ENCODE measurements around the gene SLC12A4. TPM values are rescaled to one million over a fixed set of nuclear protein-coding genes. Genes with fewer than 3 reads are reported as not detected.

Gene SLC12A4
- total RNA-seq, 2 experiments from 2014 or later, result 43.9 to 48.7 TPM

- Mint-ChIP-seq H3K4me1 (peaks cover 3% of the 10 kb centered on the region), H3K4me3 (no peak overlapping the region), H3K36me3 (peaks cover 9% of the 10 kb centered on the region), H3K27ac (no peak overlapping the region), H3K27me3 (no peaks in the 10 kb centered on the region), H3K9me3 (no peaks in the 10 kb centered on the region)
- POLR2A ChIA-PET, result interaction anchor here (1.3 to 2.5 kb wide), 4 partner anchors 10 to 18 kb away, joined by 3 to 9 read pairs (median 4); partner anchors contain the start of genes PSMB10 and SLC12A4
- ATAC-seq (ENCODE audit: low read depth) (no peak), DNase-seq (no peak)
Measured at GRCh38 chr16:67950335-67950843, 18.0 kb downstream of the SLC12A4 start.

GRCh38 chr16:67949645-67950044 lies 18.8 kb downstream of the SLC12A4 start:
- no peaks in the 10 kb centered on the region for H3K9me3 Mint-ChIP-seq
- H3K27ac Mint-ChIP-seq, result no peak overlapping the region
- POLR2A ChIA-PET, result interaction anchor here (0.7 to 2.5 kb wide), 4 partner anchors 9 to 14 kb away, joined by 3 to 9 read pairs (median 3); partner anchors contain the start of gene PSMB10
- peaks cover 3% of the 10 kb centered on the region for H3K4me1 Mint-ChIP-seq
- H3K36me3 Mint-ChIP-seq, result peaks cover 9% of the 10 kb centered on the region
- ATAC-seq (ENCODE audit: low read depth) (no peak), DNase-seq (no peak)
- H3K4me3 Mint-ChIP-seq, result no peak overlapping the region
- H3K27me3 Mint-ChIP-seq, result no peaks in the 10 kb centered on the region

GRCh38 chr16:67948015-67948414 lies 20.4 kb downstream of the SLC12A4 start:
- DNase-seq (no peak), ATAC-seq (ENCODE audit: low read depth) (no peak)
- Mint-ChIP-seq H3K9me3 (no peaks in the 10 kb centered on the region), H3K4me1 (peaks cover 3% of the 10 kb centered on the region), H3K36me3 (peaks cover 9% of the 10 kb centered on the region), H3K4me3 (no peak overlapping the region), H3K27me3 (no peaks in the 10 kb centered on the region), H3K27ac (peak overlapping the region; percentile 54)
- POLR2A ChIA-PET, result interaction anchor here (2.5 kb wide), 1 partner anchor 12 kb away, joined by 9 read pairs; the partner anchor contains the start of gene PSMB10

GRCh38 chr16:67946966-67947558 lies 21.4 kb downstream of the SLC12A4 start:
- Mint-ChIP-seq H3K27ac (no peak overlapping the region), H3K36me3 (peaks cover 9% of the 10 kb centered on the region), H3K4me3 (no peak overlapping the region), H3K27me3 (no peaks in the 10 kb centered on the region), H3K4me1 (peaks cover 4% of the 10 kb centered on the region), H3K9me3 (no peaks in the 10 kb centered on the region)
- POLR2A ChIA-PET, result interaction anchor here (0.8 to 1.5 kb wide), 3 partner anchors 12 to 76 kb away, joined by 3 to 14 read pairs (median 4); partner anchors contain the start of genes DDX28, DUS2 and PSMB10
- DNase-seq (no peak), ATAC-seq (ENCODE audit: low read depth) (no peak)

- Mint-ChIP-seq H3K4me1 (peaks cover 11% of the 10 kb centered on the region), H3K27ac (peak overlapping the region; percentile 54), H3K27me3 (no peaks in the 10 kb centered on the region), H3K4me3 (no peak overlapping the region), H3K9me3 (no peaks in the 10 kb centered on the region), H3K36me3 (peaks cover 10% of the 10 kb centered on the region)
- ATAC-seq (ENCODE audit: low read depth) (no peak), DNase-seq (no peak)
- POLR2A ChIA-PET, result interaction anchor here (0.8 to 1.5 kb wide), 3 partner anchors 11 to 77 kb away, joined by 3 to 14 read pairs (median 4); partner anchors contain the start of genes DDX28, DUS2 and PSMB10
Measured at GRCh38 chr16:67946128-67946569, 22.3 kb downstream of the SLC12A4 start.

GRCh38 chr16:67945392-67945933 lies 23.0 kb downstream of the SLC12A4 start:
- Mint-ChIP-seq H3K27ac (no peak overlapping the region), H3K36me3 (peaks cover 10% of the 10 kb centered on the region), H3K4me1 (peaks cover 14% of the 10 kb centered on the region), H3K4me3 (no peak overlapping the region), H3K27me3 (no peaks in the 10 kb centered on the region), H3K9me3 (no peaks in the 10 kb centered on the region)
- DNase-seq, result no peak
- no peak for ATAC-seq (ENCODE audit: low read depth)
- POLR2A ChIA-PET, result interaction anchor here (0.8 to 1.3 kb wide), 2 partner anchors 10 to 78 kb away, joined by 4 read pairs; partner anchors contain the start of genes DDX28 and DUS2

- H3K9me3 Mint-ChIP-seq, result no peaks in the 10 kb centered on the region
- no peak for DNase-seq
- H3K27me3 Mint-ChIP-seq, result no peaks in the 10 kb centered on the region
- H3K4me3 Mint-ChIP-seq, result no peak overlapping the region
- H3K4me1 Mint-ChIP-seq, result peaks cover 21% of the 10 kb centered on the region
- H3K36me3 Mint-ChIP-seq, result peaks cover 12% of the 10 kb centered on the region
- ATAC-seq (ENCODE audit: low read depth), result no peak
- POLR2A ChIA-PET, result interaction anchor here (0.8 kb wide), 1 partner anchor 9 kb away, joined by 4 read pairs; no protein-coding TSS in a partner anchor
- H3K27ac Mint-ChIP-seq, result no peak overlapping the region
Measured at GRCh38 chr16:67944690-67945391, 23.6 kb downstream of the SLC12A4 start.

GRCh38 chr16:67943619-67944504 lies 24.6 kb downstream of the SLC12A4 start, which contains the start of gene LCAT:
TSS of gene LCAT (minus strand) at chr16:67944120. CDS start at chr16:67944101, 19 bp downstream.
- no peak for DNase-seq
- Mint-ChIP-seq H3K4me3 (no peak within 1 kb of the TSS), H3K4me1 (peaks cover 27% of the 10 kb centered on the region), H3K27ac (peak within 1 kb of the TSS; percentile 12), H3K9me3 (no peaks in the 10 kb centered on the region), H3K27me3 (no peaks in the 10 kb centered on the region), H3K36me3 (peaks cover 19% of the 10 kb centered on the region)
- no peak for ATAC-seq (ENCODE audit: low read depth)
- POLR2A ChIA-PET, result no interaction called here

- Mint-ChIP-seq H3K27ac (no peak overlapping the region), H3K36me3 (peaks cover 17% of the 10 kb centered on the region), H3K4me3 (no peak overlapping the region), H3K4me1 (peaks cover 27% of the 10 kb centered on the region), H3K9me3 (no peaks in the 10 kb centered on the region), H3K27me3 (no peaks in the 10 kb centered on the region)
- DNase-seq (no peak), ATAC-seq (ENCODE audit: low read depth) (no peak)
- POLR2A ChIA-PET, result no interaction called here
Measured at GRCh38 chr16:67943256-67943618, 25.2 kb downstream of the SLC12A4 start.

GRCh38 chr16:67942510-67943255 lies 25.8 kb downstream of the SLC12A4 start:
- no peak overlapping the region for H3K4me3 Mint-ChIP-seq
- no peak overlapping the region for H3K27ac Mint-ChIP-seq
- H3K36me3 Mint-ChIP-seq, result peaks cover 14% of the 10 kb centered on the region
- ATAC-seq (ENCODE audit: low read depth), result no peak
- peaks cover 27% of the 10 kb centered on the region for H3K4me1 Mint-ChIP-seq
- no peaks in the 10 kb centered on the region for H3K9me3 Mint-ChIP-seq
- POLR2A ChIA-PET, result interaction anchor here (1.2 to 1.3 kb wide), 2 partner anchors 14 to 26 kb away, joined by 4 to 5 read pairs; partner anchors contain the start of gene SLC12A4
- DNase-seq, result no peak
- no peaks in the 10 kb centered on the region for H3K27me3 Mint-ChIP-seq

GRCh38 chr16:67942200-67942509 lies 26.3 kb downstream of the SLC12A4 start:
- peak; percentile 35 for ATAC-seq (ENCODE audit: low read depth)

More at GRCh38 chr16:67942200-67942509, 26.3 kb downstream of the SLC12A4 start:
- POLR2A ChIA-PET, result interaction anchor here (1.2 to 1.3 kb wide), 2 partner anchors 14 to 27 kb away, joined by 4 to 5 read pairs; partner anchors contain the start of gene SLC12A4
- peaks cover 30% of the 10 kb centered on the region for H3K4me1 Mint-ChIP-seq
- no peaks in the 10 kb centered on the region for H3K9me3 Mint-ChIP-seq
- H3K36me3 Mint-ChIP-seq, result peaks cover 17% of the 10 kb centered on the region
- H3K27me3 Mint-ChIP-seq, result no peaks in the 10 kb centered on the region
- no peak for DNase-seq
- H3K4me3 Mint-ChIP-seq, result no peak overlapping the region
- peak overlapping the region; percentile 51 for H3K27ac Mint-ChIP-seq
